Neural cell (in vitro differentiated cells): ENCODE results near the gene GABBR2.

Experiments
- EP300 ChIP-seq: fragments of 450-650 bp; conservative IDR thresholded peaks from 2 replicates; pipeline ENCODE4 v1.6.1; 2014; ENCODE audit warnings: antibody characterized with exemption, mild to moderate bottlenecking, moderate library complexity; ENCODE audit not compliant: poor library complexity, severe bottlenecking
- EZH2 ChIP-seq: fragments of 200-600, 300-800 bp; shearing (Covaris generic), sonication (generic); IDR thresholded peaks from 2 replicates; pipeline ENCODE4 v1.6.1; 2014; ENCODE audit warnings: antibody characterized with exemption, low read length, borderline replicate concordance, mild to moderate bottlenecking; ENCODE audit not compliant: insufficient read depth, poor library complexity, severe bottlenecking
- MXI1 ChIP-seq: fragments of 450-650 bp; conservative IDR thresholded peaks from 2 replicates; pipeline ENCODE4 v1.6.1; 2014; ENCODE audit warnings: antibody characterized with exemption, mild to moderate bottlenecking; ENCODE audit not compliant: poor library complexity, severe bottlenecking
- RAD21 ChIP-seq: fragments of 450-650 bp; conservative IDR thresholded peaks from 2 replicates; pipeline ENCODE4 v1.6.1; 2014; ENCODE audit warnings: antibody characterized with exemption, mild to moderate bottlenecking, moderate library complexity
- TAF1 ChIP-seq: IDR thresholded peaks from 2 replicates; pipeline ENCODE4 v1.6.1; 2012; ENCODE audit warnings: low read depth
- TF ChIP-seq, protein P1 (sequence below): fragments of 450-650 bp; IDR thresholded peaks from 2 replicates; pipeline ENCODE4 v1.5.1; 2014; ENCODE audit warnings: antibody characterized with exemption, mild to moderate bottlenecking, moderate library complexity; ENCODE audit not compliant: poor library complexity, severe bottlenecking
- TF ChIP-seq, protein P2 (sequence below): IDR thresholded peaks from 2 replicates; pipeline ENCODE4 v1.6.1; 2012; ENCODE audit warnings: borderline replicate concordance

DNA sequence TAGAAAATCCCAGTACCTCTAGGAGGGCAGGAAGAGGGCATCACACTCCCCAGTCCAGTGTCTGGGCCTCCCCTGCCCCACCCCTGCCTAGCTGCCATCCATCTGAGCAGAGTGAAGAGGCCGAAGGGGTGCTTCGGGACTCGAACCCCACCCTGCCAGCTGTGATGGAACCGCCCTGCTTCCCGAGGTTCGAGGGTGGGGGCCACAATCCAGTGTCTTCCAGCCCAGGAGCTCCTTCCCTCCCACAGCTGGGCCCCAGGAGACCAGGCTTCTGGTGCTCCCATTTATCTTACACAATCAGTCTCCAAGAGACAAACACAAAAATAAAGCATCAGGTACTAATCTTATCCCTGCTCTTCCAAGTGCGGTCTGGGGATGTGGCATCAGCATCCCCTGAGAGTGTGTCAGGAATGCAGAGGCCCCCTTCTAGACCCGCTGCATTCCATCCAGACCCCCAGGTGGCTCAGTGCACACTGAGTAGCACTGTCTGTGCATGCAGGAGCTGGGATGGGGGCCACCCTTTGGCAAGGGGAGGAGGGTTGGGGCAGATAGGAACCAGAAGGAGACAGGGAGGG lies 330.4 kb downstream of the GABBR2 start:
- TF ChIP-seq, protein P1, sequence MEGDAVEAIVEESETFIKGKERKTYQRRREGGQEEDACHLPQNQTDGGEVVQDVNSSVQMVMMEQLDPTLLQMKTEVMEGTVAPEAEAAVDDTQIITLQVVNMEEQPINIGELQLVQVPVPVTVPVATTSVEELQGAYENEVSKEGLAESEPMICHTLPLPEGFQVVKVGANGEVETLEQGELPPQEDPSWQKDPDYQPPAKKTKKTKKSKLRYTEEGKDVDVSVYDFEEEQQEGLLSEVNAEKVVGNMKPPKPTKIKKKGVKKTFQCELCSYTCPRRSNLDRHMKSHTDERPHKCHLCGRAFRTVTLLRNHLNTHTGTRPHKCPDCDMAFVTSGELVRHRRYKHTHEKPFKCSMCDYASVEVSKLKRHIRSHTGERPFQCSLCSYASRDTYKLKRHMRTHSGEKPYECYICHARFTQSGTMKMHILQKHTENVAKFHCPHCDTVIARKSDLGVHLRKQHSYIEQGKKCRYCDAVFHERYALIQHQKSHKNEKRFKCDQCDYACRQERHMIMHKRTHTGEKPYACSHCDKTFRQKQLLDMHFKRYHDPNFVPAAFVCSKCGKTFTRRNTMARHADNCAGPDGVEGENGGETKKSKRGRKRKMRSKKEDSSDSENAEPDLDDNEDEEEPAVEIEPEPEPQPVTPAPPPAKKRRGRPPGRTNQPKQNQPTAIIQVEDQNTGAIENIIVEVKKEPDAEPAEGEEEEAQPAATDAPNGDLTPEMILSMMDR: no peak
- TF ChIP-seq EZH2: no peak
- TF ChIP-seq RAD21: no peak
- no peak for TF ChIP-seq TAF1
- TF ChIP-seq, protein P2, sequence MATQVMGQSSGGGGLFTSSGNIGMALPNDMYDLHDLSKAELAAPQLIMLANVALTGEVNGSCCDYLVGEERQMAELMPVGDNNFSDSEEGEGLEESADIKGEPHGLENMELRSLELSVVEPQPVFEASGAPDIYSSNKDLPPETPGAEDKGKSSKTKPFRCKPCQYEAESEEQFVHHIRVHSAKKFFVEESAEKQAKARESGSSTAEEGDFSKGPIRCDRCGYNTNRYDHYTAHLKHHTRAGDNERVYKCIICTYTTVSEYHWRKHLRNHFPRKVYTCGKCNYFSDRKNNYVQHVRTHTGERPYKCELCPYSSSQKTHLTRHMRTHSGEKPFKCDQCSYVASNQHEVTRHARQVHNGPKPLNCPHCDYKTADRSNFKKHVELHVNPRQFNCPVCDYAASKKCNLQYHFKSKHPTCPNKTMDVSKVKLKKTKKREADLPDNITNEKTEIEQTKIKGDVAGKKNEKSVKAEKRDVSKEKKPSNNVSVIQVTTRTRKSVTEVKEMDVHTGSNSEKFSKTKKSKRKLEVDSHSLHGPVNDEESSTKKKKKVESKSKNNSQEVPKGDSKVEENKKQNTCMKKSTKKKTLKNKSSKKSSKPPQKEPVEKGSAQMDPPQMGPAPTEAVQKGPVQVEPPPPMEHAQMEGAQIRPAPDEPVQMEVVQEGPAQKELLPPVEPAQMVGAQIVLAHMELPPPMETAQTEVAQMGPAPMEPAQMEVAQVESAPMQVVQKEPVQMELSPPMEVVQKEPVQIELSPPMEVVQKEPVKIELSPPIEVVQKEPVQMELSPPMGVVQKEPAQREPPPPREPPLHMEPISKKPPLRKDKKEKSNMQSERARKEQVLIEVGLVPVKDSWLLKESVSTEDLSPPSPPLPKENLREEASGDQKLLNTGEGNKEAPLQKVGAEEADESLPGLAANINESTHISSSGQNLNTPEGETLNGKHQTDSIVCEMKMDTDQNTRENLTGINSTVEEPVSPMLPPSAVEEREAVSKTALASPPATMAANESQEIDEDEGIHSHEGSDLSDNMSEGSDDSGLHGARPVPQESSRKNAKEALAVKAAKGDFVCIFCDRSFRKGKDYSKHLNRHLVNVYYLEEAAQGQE: no peak
- no peak for TF ChIP-seq MXI1
- no peak for TF ChIP-seq EP300
